AG09309 (cell line): ENCODE data around the gene ATG10.
A peak's percentile ranks its signal among the peaks of the same experiment; 100 is the strongest.
"Not testable (repeated sequence)": the region's sequence is repeated elsewhere in the genome, so short reads cannot be mapped to it uniquely, and the experiment has no call there.

ENCODE experiments used
- DNase-seq: peaks from one replicate; pipeline ENCODE4 v3.0.0-alpha.2; 2010; ENCODE audit warnings: low read depth
- H3K4me3 ChIP-seq: 2 replicates; pipeline ENCODE4 v1.5.1; 2011; ENCODE audit warnings: mild to moderate bottlenecking, low read depth, low read length, moderate library complexity; ENCODE audit not compliant: control insufficient read depth
- TF ChIP-seq, protein P1 (sequence below): IDR thresholded peaks from 2 replicates; pipeline ENCODE4 v1.5.1; 2011; ENCODE audit warnings: mild to moderate bottlenecking, low read depth, low read length, inconsistent platforms; ENCODE audit not compliant: insufficient read depth, control insufficient read depth; ENCODE audit errors: missing control alignments

The ATG10 gene

DNA sequence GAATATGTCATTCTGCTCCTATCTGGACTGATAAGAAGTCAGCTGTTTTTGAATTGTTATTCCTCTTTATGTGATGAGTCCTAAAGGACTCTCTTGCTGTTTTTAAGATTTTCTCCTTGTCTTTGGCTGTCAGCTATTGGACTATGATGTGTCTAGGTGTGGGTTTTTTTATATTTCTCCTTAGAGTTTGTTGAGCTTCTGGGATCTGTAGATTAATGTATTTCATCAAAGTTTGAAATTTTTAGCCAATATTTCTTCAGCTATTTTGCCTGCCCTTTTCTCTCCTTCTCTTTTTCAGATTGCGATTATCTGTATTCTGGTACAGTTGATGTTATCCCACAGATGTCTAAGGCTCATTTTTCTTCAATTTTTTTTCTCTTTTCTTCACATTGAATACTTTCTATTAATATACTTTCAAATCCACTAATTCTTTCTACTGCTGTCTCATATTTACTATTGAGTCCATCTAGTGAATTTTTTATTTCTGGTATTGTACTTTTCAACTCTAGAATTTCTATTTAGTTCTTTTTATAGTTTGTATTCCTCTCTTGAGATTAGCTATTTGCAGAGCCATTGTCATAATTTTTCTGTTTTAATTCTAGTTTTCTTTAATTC, 275.2 kb downstream of the ATG10 start:
- H3K4me3 ChIP-seq = no peak overlapping the region
- DNase-seq = no peak
- TF ChIP-seq, protein P1, sequence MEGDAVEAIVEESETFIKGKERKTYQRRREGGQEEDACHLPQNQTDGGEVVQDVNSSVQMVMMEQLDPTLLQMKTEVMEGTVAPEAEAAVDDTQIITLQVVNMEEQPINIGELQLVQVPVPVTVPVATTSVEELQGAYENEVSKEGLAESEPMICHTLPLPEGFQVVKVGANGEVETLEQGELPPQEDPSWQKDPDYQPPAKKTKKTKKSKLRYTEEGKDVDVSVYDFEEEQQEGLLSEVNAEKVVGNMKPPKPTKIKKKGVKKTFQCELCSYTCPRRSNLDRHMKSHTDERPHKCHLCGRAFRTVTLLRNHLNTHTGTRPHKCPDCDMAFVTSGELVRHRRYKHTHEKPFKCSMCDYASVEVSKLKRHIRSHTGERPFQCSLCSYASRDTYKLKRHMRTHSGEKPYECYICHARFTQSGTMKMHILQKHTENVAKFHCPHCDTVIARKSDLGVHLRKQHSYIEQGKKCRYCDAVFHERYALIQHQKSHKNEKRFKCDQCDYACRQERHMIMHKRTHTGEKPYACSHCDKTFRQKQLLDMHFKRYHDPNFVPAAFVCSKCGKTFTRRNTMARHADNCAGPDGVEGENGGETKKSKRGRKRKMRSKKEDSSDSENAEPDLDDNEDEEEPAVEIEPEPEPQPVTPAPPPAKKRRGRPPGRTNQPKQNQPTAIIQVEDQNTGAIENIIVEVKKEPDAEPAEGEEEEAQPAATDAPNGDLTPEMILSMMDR = no peak

DNA sequence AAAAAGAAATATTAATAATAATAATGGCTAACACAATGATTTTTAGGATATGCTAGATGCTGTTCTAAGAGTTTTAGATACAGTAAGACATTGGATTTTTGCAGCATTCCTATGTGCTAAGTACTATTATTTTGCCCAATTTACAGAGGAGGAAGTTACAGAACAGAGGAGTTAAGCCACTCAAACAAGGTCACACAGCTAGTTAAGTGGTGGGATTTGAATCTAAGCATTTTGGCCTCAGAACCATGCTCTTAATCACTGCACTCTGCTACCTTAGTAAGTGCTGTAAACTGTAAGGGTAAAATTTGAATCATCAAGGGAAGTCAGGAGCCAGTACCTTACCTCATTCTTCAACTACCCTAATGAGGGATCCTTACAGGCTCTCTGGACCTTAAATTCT, 280.9 kb downstream of the ATG10 start:
- no peak for DNase-seq
- TF ChIP-seq, protein P1 = no peak
- H3K4me3 ChIP-seq = no peak overlapping the region

DNA sequence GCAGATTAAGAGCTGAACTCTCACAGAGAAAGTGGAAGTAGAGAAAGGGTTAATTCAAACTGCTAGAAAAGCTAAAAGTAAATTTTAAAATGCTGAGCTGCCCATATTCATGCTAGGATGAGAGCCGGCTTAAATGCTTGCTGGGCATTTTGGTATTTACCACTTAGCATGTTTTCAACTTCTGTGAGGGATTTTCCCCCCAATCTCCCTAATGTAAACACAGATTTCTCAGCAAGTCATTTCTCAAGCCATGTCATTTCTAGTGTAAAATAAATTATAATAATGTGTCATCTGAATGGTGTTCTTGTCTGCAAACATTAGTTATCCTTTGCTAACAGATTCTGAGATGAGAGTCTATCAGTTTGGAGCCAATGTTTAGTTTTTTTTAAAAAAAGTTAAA, 284.0 kb downstream of the ATG10 start:
- no peak overlapping the region for H3K4me3 ChIP-seq
- DNase-seq = no peak
- TF ChIP-seq, protein P1 = no peak

DNA sequence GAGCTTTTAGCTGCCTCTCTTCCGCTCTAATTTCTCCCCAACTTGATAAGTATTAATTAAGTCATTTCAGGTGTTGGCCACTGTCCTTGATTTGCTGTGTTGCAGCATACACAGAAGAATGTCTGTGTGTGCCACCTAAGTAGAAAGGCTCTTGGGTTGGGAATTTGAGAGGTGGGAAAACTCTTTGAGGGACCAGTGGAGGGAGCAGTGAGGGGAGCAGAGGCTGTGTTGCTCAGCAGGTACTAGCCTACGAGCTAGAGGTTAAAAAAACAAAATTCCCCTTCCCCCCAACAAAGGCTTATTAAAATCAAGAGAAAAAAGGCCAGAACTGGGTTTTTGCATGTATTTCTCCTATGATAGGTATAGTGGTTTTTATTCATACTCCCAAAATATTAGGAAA, 285.4 kb downstream of the ATG10 start:
- no peak overlapping the region for H3K4me3 ChIP-seq
- TF ChIP-seq, protein P1 = no peak
- no peak for DNase-seq

DNA sequence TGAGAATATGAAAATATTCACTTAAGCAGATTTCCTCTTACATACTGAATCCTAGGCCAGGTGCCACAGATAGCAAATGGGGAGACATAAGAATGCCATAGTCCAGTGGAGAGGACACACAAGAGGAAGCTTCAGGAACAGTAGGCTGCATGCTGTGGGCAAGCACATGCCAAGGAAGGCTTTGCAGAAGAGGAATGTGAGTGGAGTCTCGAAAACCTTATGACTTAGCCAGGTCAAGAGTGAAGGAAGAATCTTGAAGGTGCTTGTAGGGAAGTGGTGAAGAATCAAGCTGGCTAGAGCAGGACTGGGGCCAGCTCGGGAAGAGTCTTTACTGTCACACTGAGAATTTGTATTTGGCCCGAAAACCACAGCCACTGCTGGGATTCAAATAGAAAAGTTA, 285.9 kb downstream of the ATG10 start:
- TF ChIP-seq, protein P1 = no peak
- H3K4me3 ChIP-seq = no peak overlapping the region
- no peak for DNase-seq

DNA sequence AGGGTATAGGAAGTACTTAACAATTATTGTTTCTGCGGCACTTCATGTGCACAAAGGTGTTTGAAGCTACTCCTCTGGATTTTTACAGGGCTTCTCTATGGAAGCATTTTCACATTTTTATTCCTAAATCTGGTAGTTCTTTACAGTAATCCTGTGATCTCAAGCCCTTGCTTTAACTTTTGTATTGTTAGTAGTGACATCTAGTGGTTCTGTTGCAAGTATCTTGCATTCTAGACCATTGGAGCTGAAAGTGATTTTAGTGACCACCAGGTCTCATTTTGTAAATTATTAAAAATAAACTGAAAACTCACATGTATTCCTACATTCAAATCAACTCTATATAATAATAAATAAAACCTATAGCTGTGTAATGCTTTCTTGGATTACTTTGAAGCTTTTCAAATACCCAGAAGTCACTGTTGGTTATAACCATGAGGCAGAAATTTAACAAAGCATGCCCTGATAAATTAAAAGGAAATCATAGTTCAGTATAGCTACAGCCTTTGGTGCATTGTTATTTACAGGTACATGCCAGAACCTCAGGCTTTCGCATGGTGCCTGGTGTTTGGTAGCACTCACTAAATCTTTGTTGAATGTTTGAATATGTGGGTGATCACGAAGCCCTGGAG, 287.5 kb downstream of the ATG10 start:
- peak; percentile 11 for DNase-seq
- TF ChIP-seq, protein P1 = peak; percentile 31
- no peak overlapping the region for H3K4me3 ChIP-seq

DNA sequence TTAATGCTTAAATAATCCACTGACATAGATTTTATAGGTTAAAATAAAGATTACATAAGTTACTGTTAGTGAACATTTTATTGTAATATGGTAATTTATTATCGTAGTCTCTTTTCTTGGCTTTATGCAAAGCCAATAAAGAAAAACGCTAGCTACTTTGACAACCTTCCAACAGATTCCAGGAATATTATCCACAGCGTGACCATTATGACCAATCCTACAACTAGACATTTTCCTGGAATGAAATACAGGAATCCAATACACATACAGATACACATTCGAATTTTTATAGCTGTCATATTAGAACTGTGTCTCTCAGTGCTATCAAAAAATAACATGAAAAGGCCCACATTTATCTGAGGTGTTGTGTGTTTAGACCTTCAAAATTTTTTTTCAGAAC, 293.2 kb downstream of the ATG10 start:
- H3K4me3 ChIP-seq = no peak overlapping the region
- DNase-seq = peak; percentile 11
- TF ChIP-seq, protein P1 = no peak

DNA sequence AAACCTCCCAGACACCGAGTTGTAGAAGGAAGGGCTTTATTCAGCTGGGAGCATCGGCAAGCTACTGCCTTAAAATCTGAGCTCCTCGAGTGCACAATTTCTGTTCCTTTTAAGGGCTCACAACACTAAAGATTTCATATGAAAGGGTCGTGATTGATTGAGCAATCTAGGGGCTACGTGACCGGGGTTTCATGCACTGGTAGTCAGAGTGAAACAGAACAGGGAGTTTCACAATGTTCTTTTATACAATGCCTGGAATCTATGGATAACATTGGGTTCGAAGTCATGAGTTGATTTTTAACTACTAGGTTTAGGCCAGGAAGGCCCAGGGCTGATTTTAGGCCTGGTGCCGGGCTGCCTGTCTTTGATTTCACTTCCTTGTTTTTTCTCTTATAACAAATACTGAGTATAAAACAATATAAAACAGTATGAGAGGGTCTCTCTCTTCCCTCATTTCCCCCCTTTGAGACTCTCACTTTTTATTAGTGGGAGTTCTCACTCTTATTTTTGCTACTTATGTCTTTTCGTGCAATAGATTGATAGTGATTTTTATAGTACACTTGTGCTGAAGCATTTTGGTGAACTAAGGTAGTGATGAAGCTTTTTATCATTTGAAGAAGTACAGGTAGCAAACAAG, 295.6 kb downstream of the ATG10 start:
- not testable (repeated sequence) for DNase-seq, H3K4me3 ChIP-seq

DNA sequence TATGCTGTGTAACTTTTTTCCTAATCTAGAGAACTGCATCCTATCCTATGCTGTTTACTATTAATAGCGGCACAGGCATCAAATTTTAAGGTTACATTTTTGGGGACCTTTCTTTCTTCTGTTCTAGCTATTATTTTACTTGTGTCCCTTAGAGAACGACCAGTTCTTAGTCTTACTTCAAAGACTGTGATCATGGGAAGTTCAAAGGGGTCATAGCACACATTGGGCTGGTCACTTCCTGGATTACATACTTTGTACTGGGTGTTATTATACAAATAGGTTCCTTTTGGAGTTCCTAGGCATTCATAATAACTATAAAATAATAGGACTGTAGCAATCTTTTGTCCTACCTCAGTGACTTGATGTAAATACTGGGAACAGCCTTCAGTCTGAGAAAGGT, 297.5 kb downstream of the ATG10 start:
- not testable (repeated sequence) for H3K4me3 ChIP-seq, DNase-seq
